ENCODE data around the gene TSKU. TPM values are rescaled to one million over a fixed set of nuclear protein-coding genes. Genes with fewer than 3 reads are reported as not detected.

Gene TSKU
- polyA plus RNA-seq, 3 donors: 19.9 to 32.0 (median 24.5) TPM

Other genes starting within 250 kb of the TSKU start
- gene LRRC32, start 112.6 kb upstream of the TSKU start, polyA plus RNA-seq (ENCODE audit: insufficient read length in 3 of 3): 10 to 100 TPM; 58.5 to 65.6 (median 59.5) TPM
- gene ACER3, start 77.6 kb downstream of the TSKU start, polyA plus RNA-seq (ENCODE audit: insufficient read length in 3 of 3): 10 to 100 TPM; 13.7 to 15.9 (median 15.4) TPM

Measured in renal cortex interstitium (tissue), 3 donors.